ENCODE results near the gene SLC4A2. TPM values are rescaled to one million over a fixed set of nuclear protein-coding genes. Genes with fewer than 3 reads are reported as not detected.

SLC4A2 gene
- total and polyA plus RNA-seq, 3 experiments from 2014 or later, result 25.5 to 121 (median 119) TPM

DNA sequence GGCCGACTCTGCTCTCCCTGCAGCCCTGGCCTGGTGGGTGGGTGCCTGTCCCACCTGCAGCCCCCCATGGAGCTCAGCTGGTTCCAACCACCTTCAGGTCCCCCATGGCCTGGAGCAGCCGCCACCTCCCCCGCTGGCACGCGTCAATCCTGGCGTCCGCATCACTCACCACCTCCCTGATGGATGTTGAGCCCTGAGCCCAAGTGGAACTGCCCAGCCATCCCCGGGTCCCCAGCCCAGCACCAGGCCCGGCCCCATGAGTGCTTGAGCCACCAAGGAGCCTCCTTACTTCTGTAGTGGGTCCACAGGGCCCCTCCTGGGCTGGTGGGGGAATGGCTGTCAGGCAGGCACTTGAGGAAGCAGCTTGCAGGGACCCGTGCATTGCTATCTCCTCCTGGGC lies 41.5 kb downstream of the SLC4A2 start:
- CTCF ChIA-PET, result interaction anchor here (1.5 kb wide), 1 partner anchor 14 kb away, joined by 3 read pairs; no protein-coding TSS in a partner anchor
- Histone ChIP-seq H3K4me3 (ENCODE audit: low read length) (no peak overlapping the region), H3K4me1 (ENCODE audit: insufficient read depth, low read length) (no peaks in the 10 kb centered on the region), H3K27me3 (ENCODE audit: insufficient read depth, low read length, poor library complexity, severe bottlenecking) (no peaks in the 10 kb centered on the region), H3K27ac (ENCODE audit: low read depth, low read length) (no peak overlapping the region), H3K9me3 (ENCODE audit: low read length) (no peaks in the 10 kb centered on the region), H3K36me3 (ENCODE audit: insufficient read depth, low read length) (no peaks in the 10 kb centered on the region)
- no peaks in the 10 kb centered on the region for H3K27me3 Mint-ChIP-seq
- no peaks in the 10 kb centered on the region for H3K4me1 Mint-ChIP-seq
- peaks cover 0 to 4% (median 0%) of the 10 kb centered on the region in 3 donors for H3K36me3 Mint-ChIP-seq
- DNase-seq, result peak in 1 of 5 donors; percentile 42
- no peak overlapping the region for H3K27ac Mint-ChIP-seq
- H3K9me3 Mint-ChIP-seq, result no peaks in the 10 kb centered on the region
- H3K4me3 Mint-ChIP-seq, result no peak overlapping the region
- POLR2A ChIA-PET, result no interaction called here

- Histone ChIP-seq H3K4me3 (ENCODE audit: low read length) (no peak overlapping the region), H3K27me3 (ENCODE audit: insufficient read depth, low read length, poor library complexity, severe bottlenecking) (no peaks in the 10 kb centered on the region), H3K27ac (ENCODE audit: low read depth, low read length) (no peak overlapping the region), H3K9me3 (ENCODE audit: low read length) (no peaks in the 10 kb centered on the region), H3K36me3 (ENCODE audit: insufficient read depth, low read length) (no peaks in the 10 kb centered on the region), H3K4me1 (ENCODE audit: insufficient read depth, low read length) (no peaks in the 10 kb centered on the region)
- no peak for DNase-seq
- POLR2A ChIA-PET, result no interaction called here
- Mint-ChIP-seq H3K27me3 (no peaks in the 10 kb centered on the region), H3K36me3 (peaks cover 0 to 4% (median 0%) of the 10 kb centered on the region in 3 donors), H3K4me3 (no peak overlapping the region), H3K4me1 (no peaks in the 10 kb centered on the region), H3K9me3 (no peaks in the 10 kb centered on the region), H3K27ac (no peak overlapping the region)
- CTCF ChIA-PET, result interaction anchor here (1.4 kb wide), 1 partner anchor 9 kb away, joined by 5 read pairs; no protein-coding TSS in a partner anchor
Observed at GRCh38 chr7:151101621-151102396, 42.4 kb downstream of the SLC4A2 start.

- H3K4me1 ChIP-seq (ENCODE audit: insufficient read depth, low read length), result no peaks in the 10 kb centered on the region
- DNase-seq, result no peak
- CTCF ChIA-PET, result interaction anchor here (1.2 to 1.4 kb wide), 2 partner anchors 8 to 9 kb away, joined by 4 to 5 read pairs; no protein-coding TSS in a partner anchor
- H3K27ac ChIP-seq (ENCODE audit: low read depth, low read length), result no peak overlapping the region
- no peaks in the 10 kb centered on the region for H3K36me3 ChIP-seq (ENCODE audit: insufficient read depth, low read length)
- POLR2A ChIA-PET, result no interaction called here
- Mint-ChIP-seq H3K9me3 (no peaks in the 10 kb centered on the region), H3K4me3 (no peak overlapping the region), H3K4me1 (no peaks in the 10 kb centered on the region), H3K36me3 (peaks cover 0 to 4% (median 0%) of the 10 kb centered on the region in 3 donors), H3K27ac (no peak overlapping the region), H3K27me3 (no peaks in the 10 kb centered on the region)
- H3K9me3 ChIP-seq (ENCODE audit: low read length), result no peaks in the 10 kb centered on the region
- H3K4me3 ChIP-seq (ENCODE audit: low read length), result no peak overlapping the region
- no peaks in the 10 kb centered on the region for H3K27me3 ChIP-seq (ENCODE audit: insufficient read depth, low read length, poor library complexity, severe bottlenecking)
Observed at GRCh38 chr7:151102991-151103390, 43.6 kb downstream of the SLC4A2 start.

DNA sequence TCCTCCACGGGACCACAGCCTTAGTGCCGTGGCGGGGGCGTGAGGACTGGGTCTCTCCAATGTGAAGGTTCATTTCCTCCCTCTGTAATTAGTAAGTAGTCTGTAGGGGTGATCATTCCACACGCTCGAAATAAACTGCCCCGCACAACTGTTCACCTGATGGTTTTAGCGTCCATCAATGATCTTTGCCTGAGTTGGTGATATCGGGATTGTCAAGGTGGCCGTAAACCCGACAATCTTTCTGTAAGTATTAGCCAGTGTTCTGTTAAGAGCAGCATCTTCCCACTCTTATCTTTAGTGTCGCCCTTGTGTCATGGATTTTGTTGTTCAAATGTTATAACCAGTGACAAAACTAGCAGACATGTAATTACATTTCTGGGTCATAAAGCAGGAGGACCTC lies 44.6 kb downstream of the SLC4A2 start:
- no peak overlapping the region for H3K27ac ChIP-seq (ENCODE audit: low read depth, low read length)
- peaks cover 0 to 4% (median 0%) of the 10 kb centered on the region in 3 donors for H3K36me3 Mint-ChIP-seq
- H3K36me3 ChIP-seq (ENCODE audit: insufficient read depth, low read length), result no peaks in the 10 kb centered on the region
- H3K4me3 Mint-ChIP-seq, result no peak overlapping the region
- H3K9me3 ChIP-seq (ENCODE audit: low read length), result no peaks in the 10 kb centered on the region
- H3K27ac Mint-ChIP-seq, result no peak overlapping the region
- no peak for DNase-seq
- ChIA-PET CTCF (no interaction called here), POLR2A (interaction anchor here (0.6 kb wide), 1 partner anchor 76 kb away, joined by 3 read pairs; the partner anchor contains the start of gene ABCB8)
- H3K4me1 Mint-ChIP-seq, result no peaks in the 10 kb centered on the region
- H3K4me1 ChIP-seq (ENCODE audit: insufficient read depth, low read length), result no peaks in the 10 kb centered on the region
- no peaks in the 10 kb centered on the region for H3K9me3 Mint-ChIP-seq
- H3K4me3 ChIP-seq (ENCODE audit: low read length), result no peak overlapping the region
- no peaks in the 10 kb centered on the region for H3K27me3 ChIP-seq (ENCODE audit: insufficient read depth, low read length, poor library complexity, severe bottlenecking)
- no peaks in the 10 kb centered on the region for H3K27me3 Mint-ChIP-seq

- H3K36me3 ChIP-seq (ENCODE audit: insufficient read depth, low read length), result no peaks in the 10 kb centered on the region
- Mint-ChIP-seq H3K36me3 (peaks cover 0 to 4% (median 0%) of the 10 kb centered on the region in 3 donors), H3K27me3 (no peaks in the 10 kb centered on the region), H3K4me1 (no peaks in the 10 kb centered on the region), H3K27ac (no peak overlapping the region), H3K4me3 (no peak overlapping the region), H3K9me3 (no peaks in the 10 kb centered on the region)
- no peak overlapping the region for H3K27ac ChIP-seq (ENCODE audit: low read depth, low read length)
- H3K4me3 ChIP-seq (ENCODE audit: low read length), result no peak overlapping the region
- ChIA-PET POLR2A (interaction anchor here (0.6 kb wide), 2 partner anchors 76 to 364 kb away, joined by 3 read pairs; partner anchors contain the start of gene ABCB8), CTCF (interaction anchor here (1.2 kb wide), 1 partner anchor 19 kb away, joined by 5 read pairs; no protein-coding TSS in a partner anchor)
- no peak for DNase-seq
- no peaks in the 10 kb centered on the region for H3K4me1 ChIP-seq (ENCODE audit: insufficient read depth, low read length)
- no peaks in the 10 kb centered on the region for H3K9me3 ChIP-seq (ENCODE audit: low read length)
- H3K27me3 ChIP-seq (ENCODE audit: insufficient read depth, low read length, poor library complexity, severe bottlenecking), result no peaks in the 10 kb centered on the region
Observed at GRCh38 chr7:151104411-151105235, 45.2 kb downstream of the SLC4A2 start.

- H3K27me3 ChIP-seq (ENCODE audit: insufficient read depth, low read length, poor library complexity, severe bottlenecking), result no peaks in the 10 kb centered on the region
- H3K4me1 ChIP-seq (ENCODE audit: insufficient read depth, low read length), result peaks cover 8% of the 10 kb centered on the region
- no peak for DNase-seq
- Mint-ChIP-seq H3K9me3 (no peaks in the 10 kb centered on the region), H3K4me1 (peaks cover 0 to 3% (median 0%) of the 10 kb centered on the region in 3 donors), H3K27me3 (peaks cover 2 to 4% of the 10 kb centered on the region in 2 donors), H3K27ac (no peak overlapping the region), H3K36me3 (peaks cover 0 to 4% (median 0%) of the 10 kb centered on the region in 3 donors), H3K4me3 (no peak overlapping the region)
- no peaks in the 10 kb centered on the region for H3K9me3 ChIP-seq (ENCODE audit: low read length)
- no peak overlapping the region for H3K4me3 ChIP-seq (ENCODE audit: low read length)
- H3K36me3 ChIP-seq (ENCODE audit: insufficient read depth, low read length), result no peaks in the 10 kb centered on the region
- ChIA-PET CTCF (interaction anchor here (1.2 to 7.4 kb wide), 7 partner anchors 8 to 210 kb away, joined by 3 to 37 read pairs (median 4); no protein-coding TSS in a partner anchor), POLR2A (no interaction called here)
- H3K27ac ChIP-seq (ENCODE audit: low read depth, low read length), result no peak overlapping the region
Observed at GRCh38 chr7:151107882-151108281, 48.5 kb downstream of the SLC4A2 start.

DNA sequence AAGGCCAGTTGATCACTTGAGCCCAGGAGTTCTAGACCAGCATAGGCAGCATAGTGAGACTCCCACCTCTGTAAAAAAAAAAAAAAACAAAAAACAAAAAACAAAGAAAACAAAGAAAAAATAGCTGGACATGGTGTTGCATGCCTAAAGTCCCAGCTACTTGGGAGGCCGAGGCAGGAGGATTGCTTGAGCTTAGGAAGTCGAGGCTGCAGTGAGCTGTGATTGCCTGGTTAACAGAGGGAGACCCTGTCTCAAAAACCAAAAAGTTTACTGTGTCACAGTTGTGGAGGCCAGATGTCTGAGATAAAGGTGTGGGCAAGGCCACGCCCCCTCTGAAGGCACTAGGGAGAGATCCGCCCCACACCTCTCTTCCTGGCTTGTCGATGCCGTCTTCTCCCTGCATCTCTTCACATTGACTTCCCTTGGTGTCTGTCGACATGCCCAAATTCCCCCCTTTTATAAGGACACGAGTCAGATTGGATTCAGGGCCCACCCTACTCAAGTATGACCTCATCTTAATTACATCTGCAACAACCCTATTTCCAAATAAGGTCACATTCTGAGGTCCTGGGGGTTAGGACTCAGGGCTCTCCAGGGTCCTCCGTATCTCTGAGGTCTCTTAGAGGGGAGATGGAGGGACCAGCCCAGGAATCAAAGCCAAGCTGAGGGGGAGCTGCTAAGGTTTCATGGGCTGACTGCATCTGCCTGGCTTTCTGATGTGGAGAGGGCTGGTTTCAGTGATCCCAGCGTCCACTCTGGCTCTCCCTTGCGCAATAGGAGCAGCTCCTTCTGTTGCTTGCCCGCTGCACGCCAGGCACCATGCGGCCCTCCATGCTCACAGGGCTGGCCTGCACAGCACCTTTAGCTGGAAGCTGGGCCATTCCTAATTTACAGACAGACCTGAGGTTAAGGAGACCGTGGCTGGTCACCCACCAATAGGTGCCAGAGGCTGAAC lies 50.0 kb downstream of the SLC4A2 start:
- H3K27me3 ChIP-seq (ENCODE audit: insufficient read depth, low read length, poor library complexity, severe bottlenecking), result no peaks in the 10 kb centered on the region
- no peak for DNase-seq
- peak overlapping the region in 1 of 8 donors; percentile 18 for H3K27ac Mint-ChIP-seq
- H3K36me3 ChIP-seq (ENCODE audit: insufficient read depth, low read length), result no peaks in the 10 kb centered on the region
- no peak overlapping the region for H3K4me3 ChIP-seq (ENCODE audit: low read length)
- POLR2A ChIA-PET, result interaction anchor here (0.6 kb wide), 1 partner anchor 72 kb away, joined by 3 read pairs; no protein-coding TSS in a partner anchor
- CTCF ChIA-PET, result interaction anchor here (1.1 to 7.4 kb wide), 12 partner anchors 11 to 211 kb away, joined by 3 to 37 read pairs (median 10); partner anchors contain the start of genes ABCB8 and AGAP3
- no peak overlapping the region for H3K27ac ChIP-seq (ENCODE audit: low read depth, low read length)
- no peaks in the 10 kb centered on the region for H3K9me3 ChIP-seq (ENCODE audit: low read length)
- H3K4me1 Mint-ChIP-seq, result peaks cover 0 to 10% (median 0%) of the 10 kb centered on the region in 3 donors
- no peaks in the 10 kb centered on the region for H3K36me3 Mint-ChIP-seq
- peaks cover 8% of the 10 kb centered on the region for H3K4me1 ChIP-seq (ENCODE audit: insufficient read depth, low read length)
- H3K9me3 Mint-ChIP-seq, result no peaks in the 10 kb centered on the region
- no peak overlapping the region for H3K4me3 Mint-ChIP-seq
- H3K27me3 Mint-ChIP-seq, result peaks cover 4 to 5% of the 10 kb centered on the region in 2 donors

Measured in CD8-positive, alpha-beta memory T cell (primary cell).